Gastrocnemius medialis (tissue), 4 donors: Measurements from ENCODE around the gene MRPL28. TPM values are rescaled to one million over a fixed set of nuclear protein-coding genes. Genes with fewer than 3 reads are reported as not detected.
"Not testable (repeated sequence)": the region's sequence is repeated elsewhere in the genome, so short reads cannot be mapped to it uniquely, and the experiment has no call there.

ENCODE experiments used
- ATAC-seq, 2 donors: fragments of 150-250 bp; one replicate each; pipeline ENCODE4 v1.9.1; 2016
- DNase-seq, 2 donors: peaks; one replicate each; pipeline ENCODE4 v3.0.0-alpha.2; 2019
- H3K27ac ChIP-seq, 4 donors: fragments of 200-600 bp; sonication (generic); 1 replicate in 1 of 4; 2 replicates in 3 of 4; pipeline ENCODE4 v1.5.1; 2016 to 2018; ENCODE audit warnings: mild to moderate bottlenecking in 2 of 4, moderate library complexity in 1 of 4
- H3K27me3 ChIP-seq, 3 donors: fragments of 200-600 bp; sonication (generic) in 2 of 3; 1 replicate in 1 of 3; 2 replicates in 2 of 3; pipeline versions ENCODE4 v1.5.1 to v1.6.0; 2016 to 2019; ENCODE audit warnings: mild to moderate bottlenecking in 1 of 3, moderate library complexity in 1 of 3
- H3K36me3 ChIP-seq, 2 donors: fragments of 200-600 bp; sonication (generic) in 1 of 2; one replicate each; pipeline ENCODE4 v1.5.1; 2017 to 2018
- H3K4me1 ChIP-seq, 2 donors: fragments of 200-600 bp; sonication (generic) in 1 of 2; one replicate each; pipeline ENCODE4 v1.5.1; 2016 to 2017; ENCODE audit warnings: mild to moderate bottlenecking in 2 of 2
- H3K4me3 ChIP-seq, 4 donors: fragments of 200-600 bp; sonication (generic) in 3 of 4; 1 replicate in 1 of 4; 2 replicates in 3 of 4; pipeline ENCODE4 v1.5.1; 2016 to 2019; ENCODE audit warnings: mild to moderate bottlenecking in 2 of 4
- H3K9me3 ChIP-seq, 3 donors: fragments of 200-600 bp; sonication (generic) in 2 of 3; 1 replicate in 1 of 3; 2 replicates in 2 of 3; pipeline ENCODE4 v1.5.1; 2016 to 2019
- CTCF ChIP-seq, 5 experiments: fragments of 450-650 bp in 3 of 5; fragments of 200-600 bp in 2 of 5; sonication (generic) in 2 of 5; IDR thresholded peaks in 4 of 5; conservative IDR thresholded peaks in 1 of 5; 1 replicate in 4 of 5; 2 replicates in 1 of 5; pipeline ENCODE4 v1.5.1; 2016 to 2019; ENCODE audit warnings: antibody characterized with exemption in 5 of 5, mild to moderate bottlenecking in 3 of 5, moderate library complexity in 3 of 5
- POLR2A ChIP-seq, 2 donors: fragments of 450-650 bp; IDR thresholded peaks; one replicate each; pipeline ENCODE4 v1.6.1; 2017; ENCODE audit warnings: antibody characterized with exemption in 2 of 2, mild to moderate bottlenecking in 2 of 2, moderate library complexity in 2 of 2
- in situ Hi-C, 4 donors: fragments of 200-750 bp; cut with MboI; loops; one replicate each; pipeline versions ENCODE4 v1.15.0 to v1.8.0; 2017; ENCODE audit warnings: low sequenced_read_pairs in 4 of 4
- intact Hi-C: fragments of 100-400 bp; cut with DNase I; formaldehyde crosslinking; loops from one replicate; pipeline ENCODE4 v1.15.1; 2023; ENCODE audit warnings: low total_unique reads
- total RNA-seq, 4 donors: library from RNA; depleted of rRNA; stranded (reverse); fragments of >200 nt; gene quantifications; one replicate each; pipeline versions ENCODE4 v1.1.0 to v1.2.3, GENCODE V29; 2016

MRPL28 gene
- total RNA-seq, 4 donors from 2014 or later = 72.8 to 122 (median 87.4) TPM

GRCh38 chr16:336269-336668 lies 34.1 kb downstream of the MRPL28 start:
- Histone ChIP-seq H3K27ac (no peak overlapping the region), H3K4me3 (no peak overlapping the region), H3K9me3 (no peaks in the 10 kb centered on the region), H3K36me3 (no peaks in the 10 kb centered on the region), H3K27me3 (no peaks in the 10 kb centered on the region), H3K4me1 (peaks cover 7 to 13% of the 10 kb centered on the region in 2 donors)
- no peak for DNase-seq
- no peak for TF ChIP-seq CTCF (IDR thresholded peaks at IDR 0.05 in 4 of 5, conservative IDR thresholded peaks at IDR 0.05 in 1 of 5)
- TF ChIP-seq POLR2A (IDR thresholded peaks at IDR 0.05) = no peak
- in situ Hi-C loops (no loop called here), intact Hi-C loops (no loop called here)
- ATAC-seq = no peak

GRCh38 chr16:334861-335632 lies 35.3 kb downstream of the MRPL28 start:
- peaks cover 13 to 15% of the 10 kb centered on the region in 2 donors for H3K4me1 ChIP-seq
- H3K36me3 ChIP-seq, DNase-seq, H3K27me3 ChIP-seq, in situ Hi-C loops, H3K9me3 ChIP-seq, ATAC-seq, H3K4me3 ChIP-seq, intact Hi-C loops, H3K27ac ChIP-seq: not testable (repeated sequence)

- peaks cover 13 to 15% of the 10 kb centered on the region in 2 donors for H3K4me1 ChIP-seq
- in situ Hi-C loops = not testable (repeated sequence)
Measured at GRCh38 chr16:334164-334832, 36.0 kb downstream of the MRPL28 start.

GRCh38 chr16:333406-334094 lies 36.8 kb downstream of the MRPL28 start:
- peaks cover 13 to 15% of the 10 kb centered on the region in 2 donors for H3K4me1 ChIP-seq
- intact Hi-C loops = no loop called here

More at GRCh38 chr16:334164-334832, 36.0 kb downstream of the MRPL28 start:
- H3K9me3 ChIP-seq, ATAC-seq, H3K27ac ChIP-seq, H3K4me3 ChIP-seq, intact Hi-C loops, H3K36me3 ChIP-seq, DNase-seq, H3K27me3 ChIP-seq: not testable (repeated sequence)

GRCh38 chr16:331181-331814 lies 39.0 kb downstream of the MRPL28 start:
- DNase-seq, H3K27ac ChIP-seq, ATAC-seq, intact Hi-C loops, in situ Hi-C loops, H3K27me3 ChIP-seq, H3K4me3 ChIP-seq, H3K9me3 ChIP-seq, H3K36me3 ChIP-seq: not testable (repeated sequence)
- peaks cover 21 to 22% of the 10 kb centered on the region in 2 donors for H3K4me1 ChIP-seq

More at GRCh38 chr16:333406-334094, 36.8 kb downstream of the MRPL28 start:
- no peak for ATAC-seq
- Histone ChIP-seq H3K4me3 (no peak overlapping the region), H3K36me3 (no peaks in the 10 kb centered on the region), H3K9me3 (no peaks in the 10 kb centered on the region), H3K27me3 (no peaks in the 10 kb centered on the region), H3K27ac (no peak overlapping the region)
- no peak for TF ChIP-seq POLR2A (IDR thresholded peaks at IDR 0.05)
- TF ChIP-seq CTCF (IDR thresholded peaks at IDR 0.05 in 4 of 5, conservative IDR thresholded peaks at IDR 0.05 in 1 of 5) = no peak
- in situ Hi-C loops = no loop called here
- no peak for DNase-seq
